Retina (tissue), 1 donor: Measurements from ENCODE around the gene TBXAS1.

ENCODE experiments used
- DNase-seq: peaks from one replicate; pipeline ENCODE4 v3.0.0-alpha.2; 2016

TBXAS1 gene

DNA sequence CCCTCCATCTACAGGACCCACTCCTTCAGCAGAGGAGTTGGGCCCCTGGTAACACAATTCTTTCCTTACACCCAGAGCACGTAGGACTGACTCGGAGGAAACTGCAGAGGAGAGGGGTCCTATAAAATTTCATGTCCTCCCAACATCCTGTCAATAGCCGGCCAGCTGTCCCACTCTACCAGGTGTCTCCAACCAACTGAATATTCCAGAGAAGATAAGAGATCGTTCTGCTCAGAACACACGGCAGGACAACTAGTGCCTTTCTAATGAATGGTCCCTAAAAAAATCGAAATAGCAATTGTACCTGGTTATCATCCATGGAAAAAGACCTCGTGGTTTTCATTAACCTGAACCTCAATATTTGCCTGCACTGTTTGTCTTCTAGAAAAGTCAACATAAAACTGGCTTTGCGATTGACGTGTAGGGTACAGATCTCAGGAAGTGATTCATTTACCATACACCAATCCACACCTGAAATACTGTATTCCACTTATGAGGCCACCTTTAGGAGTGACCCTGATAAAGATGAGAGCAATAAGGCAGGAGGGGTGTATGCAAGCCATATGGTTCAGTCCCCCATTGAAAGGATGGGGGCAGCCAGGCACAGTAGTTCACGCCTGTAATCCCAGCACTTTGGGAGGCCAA lies 121.9 kb downstream of the TBXAS1 start:
- no peak for DNase-seq

DNA sequence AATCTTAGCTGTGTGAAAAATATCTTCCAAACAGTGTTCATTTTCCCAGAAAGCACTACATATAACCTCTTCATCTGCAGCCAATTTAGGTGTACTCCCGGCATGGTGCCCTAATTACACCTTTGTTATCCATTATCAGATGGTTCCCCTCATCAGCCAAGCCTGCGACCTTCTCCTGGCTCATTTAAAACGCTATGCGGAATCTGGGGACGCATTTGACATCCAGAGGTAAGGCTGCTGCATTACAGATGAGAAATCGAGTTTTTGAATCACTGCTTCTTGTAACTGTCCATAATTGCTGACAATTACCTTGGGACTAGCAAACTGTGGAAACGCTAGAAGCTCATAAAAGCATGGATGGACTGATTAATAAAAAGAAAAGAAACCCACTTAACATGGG lies 124.2 kb downstream of the TBXAS1 start:
- no peak for DNase-seq

DNA sequence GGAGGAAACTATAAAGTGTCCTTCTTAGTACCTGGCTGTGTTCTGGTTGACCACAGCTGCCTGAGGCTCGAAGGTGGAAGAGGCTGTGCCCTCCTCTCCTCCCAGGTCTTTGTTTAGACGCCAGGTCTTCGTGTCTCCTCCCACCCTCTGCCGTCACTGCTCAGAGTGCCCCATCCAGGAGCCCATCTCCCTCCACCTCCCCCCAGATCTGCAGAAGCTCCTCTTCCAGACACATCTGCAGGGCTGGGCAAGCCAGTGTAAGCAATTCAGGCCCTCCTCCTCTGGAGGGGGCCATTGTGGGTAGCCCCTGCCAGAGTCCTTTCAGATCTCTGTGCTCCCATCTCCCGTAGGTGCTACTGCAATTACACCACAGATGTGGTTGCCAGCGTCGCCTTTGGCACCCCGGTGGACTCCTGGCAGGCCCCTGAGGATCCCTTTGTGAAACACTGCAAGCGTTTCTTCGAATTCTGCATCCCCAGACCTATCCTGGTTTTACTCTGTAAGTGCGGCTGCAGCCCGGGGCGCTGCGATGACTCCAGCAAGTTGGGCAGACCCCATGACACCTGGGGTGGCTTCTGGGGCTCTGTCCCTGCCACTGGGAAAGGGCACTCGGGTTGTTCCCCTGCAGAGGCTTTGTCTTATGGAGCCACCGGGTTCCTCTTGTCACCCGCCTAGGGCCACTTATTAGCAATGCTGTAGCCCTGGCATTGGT lies 126.2 kb downstream of the TBXAS1 start:
- no peak for DNase-seq

DNA sequence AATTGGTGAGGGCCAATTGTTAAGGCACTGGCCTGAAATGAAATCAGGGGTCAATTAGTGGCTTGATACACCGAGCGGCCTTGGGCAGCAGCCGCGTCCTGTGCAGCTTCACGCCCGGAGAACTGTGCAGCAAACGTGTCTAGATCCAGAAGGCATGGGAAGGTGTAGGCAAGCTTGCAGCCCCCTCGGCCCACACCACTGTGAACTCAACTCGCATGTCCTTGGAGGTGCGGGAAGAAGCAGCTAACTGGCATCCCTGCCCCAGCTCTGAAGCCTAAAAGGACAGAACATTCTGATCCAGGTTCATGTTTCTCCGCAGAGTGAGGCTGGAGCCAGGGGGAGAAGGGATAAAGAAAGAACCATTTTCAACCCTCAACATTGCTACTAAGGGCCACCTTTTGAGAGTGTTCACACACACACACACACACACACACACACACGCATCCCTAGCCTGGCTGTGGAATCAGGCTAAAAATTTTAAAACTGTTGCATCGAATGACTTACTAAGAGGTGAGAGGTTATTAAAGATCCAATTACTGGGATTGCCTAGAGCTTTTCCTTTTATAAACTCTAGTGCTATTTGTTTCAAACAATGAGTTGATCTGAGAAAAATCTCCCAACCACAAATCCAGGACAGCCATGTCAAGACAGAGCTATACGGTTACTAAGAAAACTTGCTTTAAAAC lies 129.7 kb downstream of the TBXAS1 start:
- DNase-seq: no peak

DNA sequence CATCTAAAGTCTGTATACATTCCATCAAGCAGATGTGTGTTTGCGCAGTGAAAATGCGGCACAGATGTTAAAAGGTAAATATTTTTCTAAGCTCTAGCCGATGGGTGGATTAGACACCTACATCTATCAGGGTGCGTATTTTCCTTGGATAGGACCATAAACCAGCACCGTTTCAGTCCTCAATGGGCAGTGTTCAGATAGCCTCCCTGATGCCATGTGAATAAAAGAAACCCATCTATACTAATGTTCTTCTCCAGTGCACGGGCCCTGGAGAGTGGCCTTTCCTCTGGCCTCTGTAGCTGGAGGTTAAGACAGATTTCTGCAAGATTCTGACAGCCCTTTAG lies 130.2 kb downstream of the TBXAS1 start:
- no peak for DNase-seq

DNA sequence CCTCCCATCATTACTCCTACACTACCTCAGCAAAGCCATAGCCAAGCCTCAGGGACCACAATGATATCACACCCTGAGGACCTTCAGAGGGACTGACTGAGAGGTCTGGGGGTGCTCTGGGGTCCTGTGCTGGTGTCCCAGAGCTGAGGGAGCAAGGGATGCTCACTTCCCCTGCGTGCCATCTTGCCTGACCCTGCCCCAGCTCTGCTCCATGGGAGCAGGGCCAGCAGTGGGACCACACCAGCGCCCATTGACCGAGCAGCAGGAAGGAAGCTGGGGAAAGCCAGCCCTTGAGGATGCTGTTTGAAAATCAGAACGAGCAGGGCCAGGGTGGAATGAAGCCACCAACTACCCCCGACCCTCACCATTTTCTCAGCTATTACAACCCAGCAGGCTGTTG lies 130.7 kb downstream of the TBXAS1 start:
- DNase-seq: no peak

DNA sequence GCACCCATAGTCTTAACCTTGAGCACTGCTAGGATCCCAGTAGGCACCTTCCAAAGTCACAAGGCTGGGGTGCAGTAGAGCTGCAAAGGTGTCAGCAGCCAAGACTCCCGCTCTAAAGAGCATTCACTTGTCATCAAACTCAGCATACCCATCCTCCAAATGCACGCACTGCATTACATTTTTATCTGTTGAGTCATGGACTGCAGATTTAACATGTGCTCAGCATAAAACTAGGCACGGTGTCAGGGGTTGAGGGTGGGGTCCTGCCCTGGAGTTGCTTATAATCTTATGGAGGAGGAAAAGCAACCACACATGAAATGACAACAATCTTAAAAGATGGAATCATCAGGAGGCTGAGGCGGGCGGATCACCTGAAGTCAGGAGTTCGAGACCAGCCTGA lies 131.1 kb downstream of the TBXAS1 start:
- no peak for DNase-seq

DNA sequence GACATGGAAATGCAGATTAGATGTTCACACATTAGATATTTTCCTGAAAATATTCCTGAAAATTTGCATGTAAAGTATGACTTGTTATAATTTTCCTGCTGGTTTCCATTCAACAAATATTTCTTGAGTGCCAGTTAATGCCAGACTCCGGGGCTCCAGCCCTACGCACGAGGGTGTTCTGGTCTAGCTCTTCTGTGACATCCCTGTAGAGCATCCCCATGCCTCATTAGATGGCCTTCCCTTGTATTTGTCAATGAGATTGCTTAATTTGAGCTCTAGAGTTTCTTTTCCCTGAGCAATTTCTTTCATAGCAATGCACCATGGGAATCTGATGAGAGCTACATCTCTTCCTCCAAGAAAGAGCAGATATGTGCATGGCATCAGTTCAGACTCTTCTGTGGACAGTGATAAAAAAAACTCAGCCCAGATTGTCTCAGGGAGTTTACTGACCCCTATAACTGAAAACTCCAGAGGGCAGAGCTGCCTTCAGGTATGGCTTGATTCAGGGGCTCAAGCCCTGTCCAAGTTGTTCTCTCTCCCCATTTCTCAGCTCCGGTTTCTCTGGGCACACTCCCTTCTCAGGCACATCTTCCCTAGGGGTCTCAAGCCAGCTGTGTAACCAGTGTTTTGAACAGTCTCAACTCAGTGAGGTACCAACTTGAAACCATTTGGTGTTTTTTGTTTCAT lies 137.0 kb downstream of the TBXAS1 start:
- DNase-seq: no peak

DNA sequence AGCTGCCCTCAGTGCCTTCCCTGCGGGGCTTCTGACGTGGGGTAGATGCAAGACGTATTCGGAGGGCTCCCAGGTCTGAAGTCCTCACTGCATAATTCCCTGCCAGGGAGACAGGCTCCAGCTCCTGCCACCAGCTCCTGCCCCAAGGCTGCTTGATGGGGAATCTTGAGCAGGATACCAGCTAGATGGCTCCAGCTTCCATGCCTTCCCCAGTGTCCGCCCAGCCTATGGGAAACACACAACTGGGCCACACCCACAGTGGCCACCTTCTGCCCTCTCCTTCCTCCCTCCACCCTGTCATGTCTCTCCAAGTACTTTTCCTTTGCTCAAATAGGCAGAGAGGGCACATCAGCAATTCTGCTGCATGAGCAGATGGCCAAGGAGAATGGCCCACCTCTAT lies 137.9 kb downstream of the TBXAS1 start:
- DNase-seq: no peak

DNA sequence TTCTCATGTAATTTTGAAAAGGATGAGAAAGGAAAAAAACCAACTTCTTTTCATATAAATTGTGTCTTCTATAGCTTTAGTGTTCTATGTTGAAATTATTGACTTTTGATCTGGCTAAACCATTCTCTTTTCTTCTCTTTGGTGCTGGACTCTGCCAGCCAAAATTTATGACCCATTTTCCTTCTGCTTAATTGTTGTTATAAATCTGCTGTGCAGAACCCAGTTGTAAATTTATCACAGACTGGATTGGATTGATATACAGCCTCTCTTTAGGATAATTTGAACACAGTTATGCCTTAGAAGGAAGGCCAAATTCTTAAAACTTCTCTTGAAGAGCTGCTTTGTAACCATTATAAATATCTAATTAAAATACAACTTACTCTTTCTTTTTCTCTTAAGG lies 139.9 kb downstream of the TBXAS1 start:
- no peak for DNase-seq

DNA sequence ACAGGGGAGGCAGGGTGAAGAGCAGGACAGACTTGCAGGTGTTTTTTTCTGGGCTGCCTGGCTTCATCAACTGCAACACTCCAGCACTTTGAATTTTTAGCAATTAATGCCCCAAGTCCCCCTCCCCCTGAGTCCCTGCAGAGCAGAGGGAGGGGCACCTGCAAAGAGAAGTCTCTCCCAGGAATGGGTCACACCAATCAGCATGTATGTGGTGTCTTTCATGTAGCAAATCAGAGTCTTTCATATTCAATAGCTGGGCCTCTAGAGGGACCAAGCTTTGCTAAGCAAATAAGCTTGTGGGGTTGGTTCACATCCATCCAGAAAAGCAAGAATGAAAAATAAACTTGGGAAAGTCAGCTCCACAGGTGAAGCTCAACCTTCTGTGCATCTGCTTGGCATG lies 143.0 kb downstream of the TBXAS1 start:
- no peak for DNase-seq

DNA sequence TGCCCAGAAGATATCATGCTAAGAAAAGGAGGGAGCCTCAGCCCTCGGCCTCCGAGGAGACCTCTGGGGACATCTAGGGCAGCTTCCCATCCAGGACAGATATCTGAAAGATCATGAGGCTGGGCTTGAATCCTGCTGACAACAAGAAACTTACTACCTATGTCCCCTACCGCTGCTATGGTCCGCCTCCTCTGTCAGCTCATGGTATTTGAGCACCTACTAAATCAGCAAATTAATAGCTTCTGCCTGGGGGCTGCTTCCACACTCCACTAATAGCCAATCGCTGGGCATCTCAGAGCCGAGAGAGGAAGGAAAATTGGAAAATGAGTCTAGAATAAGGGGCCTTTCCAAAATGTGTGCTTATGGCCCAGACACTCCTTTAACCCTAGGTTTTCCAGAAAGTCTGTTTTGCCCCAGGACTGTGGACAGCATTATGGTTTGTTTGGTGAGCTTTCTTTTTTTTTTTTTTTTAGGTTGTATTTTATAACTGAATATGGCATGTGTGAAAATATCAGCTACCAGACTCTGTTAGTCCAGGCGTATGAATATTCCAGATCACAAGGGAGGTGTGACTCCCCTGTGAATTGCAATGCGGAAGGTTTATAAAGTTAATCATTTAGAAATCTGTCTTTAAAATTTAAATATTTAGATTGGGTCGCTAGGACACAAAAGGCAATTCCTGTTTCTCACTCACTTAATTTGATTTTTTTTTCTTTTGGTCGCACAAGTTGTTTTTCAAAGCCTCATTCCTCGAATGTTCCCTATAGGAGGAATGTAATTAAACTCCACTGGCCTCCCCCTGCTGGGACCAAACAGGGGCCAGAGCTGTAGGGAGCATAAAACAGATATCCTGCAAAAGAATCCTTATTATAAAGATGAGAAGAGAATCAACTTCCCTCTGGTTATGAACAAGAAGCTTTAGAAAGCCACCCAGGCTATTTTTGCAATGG lies 144.3 kb downstream of the TBXAS1 start:
- no peak for DNase-seq

DNA sequence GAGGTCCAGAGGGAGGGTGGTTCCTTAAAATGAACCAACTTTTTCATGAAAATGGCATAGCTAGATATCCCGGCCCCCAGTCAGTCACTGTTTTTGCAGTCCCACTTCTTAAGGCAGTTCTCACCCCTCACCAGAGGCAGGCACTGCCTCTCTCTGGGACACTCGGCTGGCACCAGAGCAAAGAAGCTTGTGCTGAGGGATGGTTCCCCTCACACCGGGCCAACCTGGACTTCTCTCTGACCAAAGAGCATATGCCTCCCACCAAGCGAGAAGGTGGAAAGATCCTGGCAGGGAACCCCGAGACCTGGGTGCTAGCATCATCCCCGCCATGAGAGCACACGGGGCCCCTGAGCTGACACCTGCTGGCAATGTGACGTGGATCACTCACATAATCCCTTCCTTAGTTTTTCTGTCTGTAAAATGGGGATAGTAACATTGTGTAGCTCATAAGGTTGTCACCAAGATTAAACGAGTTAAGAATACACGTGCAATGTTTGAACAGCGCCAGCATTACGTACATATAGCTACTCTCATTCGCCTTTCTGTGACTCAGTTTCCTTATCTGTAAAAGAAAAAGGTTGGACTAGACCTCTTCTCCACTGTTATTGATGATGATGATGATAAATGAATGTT lies 145.2 kb downstream of the TBXAS1 start:
- DNase-seq: no peak

DNA sequence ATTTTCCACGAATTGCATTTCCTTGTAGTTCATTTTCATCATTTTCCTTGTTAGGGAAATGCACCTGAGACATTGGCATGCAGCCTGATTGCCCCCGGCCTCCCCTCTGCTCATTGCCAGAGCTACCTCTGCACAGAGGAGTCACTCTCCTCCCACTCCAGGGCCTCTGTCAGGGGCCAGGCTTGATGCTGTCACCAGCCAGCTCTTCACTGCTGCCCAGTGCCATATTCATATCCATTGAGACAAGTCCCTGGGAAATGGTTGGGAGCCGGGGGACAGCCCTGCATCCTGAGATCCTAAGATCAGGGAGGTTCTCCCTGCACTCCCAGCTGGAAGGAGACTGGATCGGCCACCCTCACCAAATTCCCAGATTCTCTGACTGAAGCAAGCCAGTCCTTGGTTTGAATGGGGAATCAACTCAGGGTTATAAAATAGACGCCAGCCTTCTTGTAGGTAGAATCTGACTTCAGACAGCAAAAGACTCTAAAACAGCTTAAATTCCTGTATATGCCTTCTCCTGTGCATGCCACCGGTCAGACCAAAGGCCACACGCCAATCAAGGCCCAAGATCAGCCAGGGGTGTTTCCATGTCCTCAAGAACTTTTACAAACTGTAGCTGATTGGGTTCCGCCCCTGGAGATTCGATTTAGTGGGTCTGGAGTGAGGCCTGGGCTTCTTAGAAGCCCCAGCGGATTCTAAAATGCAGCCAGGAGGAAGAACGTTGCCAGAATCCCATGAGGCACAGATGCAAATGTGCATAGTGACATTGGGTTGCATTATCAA lies 147.2 kb downstream of the TBXAS1 start:
- no peak for DNase-seq

DNA sequence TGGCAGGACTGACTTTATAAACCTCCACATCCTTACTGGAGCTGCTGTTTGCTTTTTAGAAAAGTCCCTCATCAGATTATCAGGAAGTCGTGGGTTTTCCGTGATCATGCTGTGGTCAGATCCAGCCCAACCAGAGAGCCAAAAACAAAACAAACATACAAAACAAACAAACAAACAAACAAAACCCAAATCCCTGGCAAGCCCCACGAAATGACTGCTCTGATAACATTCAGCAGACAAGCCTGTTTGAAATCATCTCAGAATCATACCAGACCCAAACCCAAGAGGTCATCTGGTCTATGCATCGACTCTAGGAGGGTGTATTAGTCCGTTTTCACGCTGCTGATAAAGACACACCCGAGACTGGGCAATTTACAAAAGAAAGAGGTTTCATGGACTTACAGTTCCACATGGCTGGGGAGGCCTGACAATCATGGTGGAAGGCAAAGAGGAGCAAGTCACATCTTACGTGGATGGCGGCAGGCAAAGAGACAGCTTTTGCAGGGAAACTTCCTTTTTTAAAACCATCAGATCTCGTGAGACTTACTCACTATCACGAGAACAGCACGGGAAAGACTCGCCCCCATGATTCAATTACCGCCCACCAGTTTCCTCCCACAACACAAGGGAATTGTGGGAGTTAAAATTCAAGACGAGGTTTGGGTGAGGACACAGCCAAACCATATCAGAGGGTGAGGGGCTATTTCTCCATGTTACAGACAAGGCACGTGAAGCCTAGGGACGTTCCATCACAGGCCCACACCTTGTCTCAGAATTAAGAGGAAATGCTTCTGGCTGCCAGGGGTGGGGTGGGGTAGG lies 148.0 kb downstream of the TBXAS1 start:
- no peak for DNase-seq

DNA sequence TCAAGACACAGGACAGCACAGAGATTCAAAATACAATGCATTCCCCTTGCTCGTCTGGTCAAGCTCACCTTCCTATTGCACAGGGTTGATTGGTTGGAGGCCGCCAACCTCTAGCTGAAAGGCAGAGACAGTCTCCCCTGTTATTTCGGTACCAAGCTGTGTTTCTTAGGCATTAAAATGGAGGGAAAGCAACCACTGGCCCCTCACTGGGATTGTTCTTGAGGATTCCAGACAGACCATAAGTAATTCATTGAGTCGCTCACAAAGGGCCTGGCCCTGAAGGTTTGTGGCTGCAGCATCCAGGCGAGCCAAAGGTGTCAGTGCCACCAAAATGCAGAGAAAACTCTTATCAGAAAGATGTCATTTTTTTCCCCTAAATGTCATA lies 152.4 kb downstream of the TBXAS1 start:
- no peak for DNase-seq

DNA sequence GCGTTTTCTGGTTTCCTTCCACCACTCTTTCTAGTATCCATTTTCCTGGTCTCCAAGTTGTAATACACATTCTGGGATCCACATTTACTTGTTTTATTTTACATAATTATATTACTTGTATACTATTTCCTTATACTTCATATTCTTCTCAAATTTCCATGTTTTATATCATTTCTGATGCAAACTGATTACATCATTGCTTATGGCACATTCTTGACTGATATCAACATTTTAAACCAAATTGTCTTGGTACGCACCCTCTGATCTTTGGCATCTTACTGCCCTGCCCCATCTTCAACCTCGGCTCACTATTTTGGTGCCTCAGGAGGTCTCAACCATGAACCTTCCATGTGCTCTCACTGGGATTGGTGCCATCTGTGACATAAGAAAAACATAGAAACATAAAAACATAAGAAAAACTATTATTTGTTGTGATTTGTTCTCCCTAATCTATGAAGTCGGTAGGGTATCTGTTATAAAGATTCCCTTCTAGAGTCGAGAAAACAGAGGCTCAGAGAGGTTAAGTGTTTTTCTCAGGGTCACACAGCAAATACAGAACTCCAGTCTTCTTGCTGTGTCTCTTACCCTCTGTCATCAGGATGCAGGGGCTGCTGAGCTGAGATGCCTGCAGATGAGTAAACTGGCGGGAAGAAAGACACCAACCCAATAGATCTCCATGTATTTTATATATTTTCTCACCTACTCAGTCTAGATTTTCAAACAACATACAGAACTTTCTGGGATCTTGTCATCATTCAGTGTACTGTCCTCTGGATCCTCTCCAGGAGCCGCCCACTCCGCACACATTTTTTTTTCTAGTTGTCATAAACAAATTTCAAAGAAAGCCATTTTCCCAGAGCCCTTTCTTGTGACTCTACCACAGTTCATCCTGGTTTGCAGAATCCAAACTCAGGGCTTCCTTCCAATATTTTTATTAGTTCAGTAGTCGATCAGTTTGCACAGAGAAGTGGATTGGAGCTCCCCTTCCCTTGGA lies 154.2 kb downstream of the TBXAS1 start:
- no peak for DNase-seq

DNA sequence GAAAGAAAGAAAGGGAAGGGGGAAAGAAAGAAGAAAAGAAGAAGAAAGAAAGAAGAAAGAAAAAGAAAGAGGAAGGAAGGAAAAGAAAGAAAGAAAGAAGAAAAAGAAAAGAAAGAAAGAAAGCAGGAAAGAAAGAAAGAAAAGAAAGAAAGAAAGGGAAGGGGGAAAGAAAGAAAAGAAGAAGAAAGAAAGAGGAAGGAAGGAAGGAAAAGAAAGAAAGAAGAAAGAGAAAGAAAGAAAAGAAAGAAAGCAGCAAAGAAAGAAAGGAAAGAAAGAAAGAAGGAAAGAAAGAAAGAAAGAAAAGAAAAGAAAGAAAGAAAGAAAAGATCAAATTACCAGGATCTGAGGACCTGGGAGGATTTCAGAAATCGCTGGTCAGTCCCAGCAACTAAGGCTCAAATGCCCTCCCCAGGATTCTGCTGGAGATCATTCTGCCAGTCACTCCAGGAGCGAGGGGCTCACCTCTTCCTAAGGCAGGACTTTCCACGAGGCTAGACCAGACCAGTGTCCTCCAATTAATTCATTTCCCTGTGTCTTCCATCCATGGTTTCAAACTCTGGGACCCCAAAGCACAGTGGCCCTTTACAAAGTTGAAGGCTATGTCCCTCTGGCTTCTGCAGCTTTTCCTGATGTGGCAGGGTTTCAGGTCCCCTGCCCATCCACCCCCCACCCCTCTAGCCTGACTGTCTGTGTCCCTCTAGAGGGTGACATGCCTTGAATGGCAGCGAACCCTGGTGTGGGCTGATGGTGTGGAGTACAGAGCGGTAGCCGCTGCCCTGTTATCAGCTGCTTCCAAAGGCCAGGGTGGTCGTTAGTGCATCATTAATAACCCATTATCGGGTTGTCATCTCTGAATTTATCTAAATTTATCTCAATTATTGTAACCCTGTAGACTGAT lies 155.8 kb downstream of the TBXAS1 start:
- DNase-seq: no peak
